ENCODE results near the gene ALDH2.

GRCh38 chr12:111806304-111806703 is 39.6 kb downstream of the ALDH2 start:
- TF ChIP-seq CTCF (IDR thresholded peaks at IDR 0.05) (no peak), POLR2A (IDR thresholded peaks at IDR 0.05) (no peak)

All from uterus (tissue), 2 donors.